ENCODE data around the gene GPALPP1.
"Not testable (repeated sequence)": the region's sequence is repeated elsewhere in the genome, so short reads cannot be mapped to it uniquely, and the experiment has no call there.

Gene GPALPP1

GRCh38 chr13:45007823-45008222, 18.5 kb downstream of the GPALPP1 start:
- DNase-seq: no peak

- no peak for DNase-seq
These were observed 21.9 kb downstream of the GPALPP1 start for GRCh38 chr13:45011198-45011597.

GRCh38 chr13:45015300-45015699, 26.0 kb downstream of the GPALPP1 start:
- DNase-seq: no peak

- no peak for DNase-seq
These were observed 27.6 kb downstream of the GPALPP1 start for GRCh38 chr13:45016792-45017425.

GRCh38 chr13:45019981-45020380, 30.6 kb downstream of the GPALPP1 start:
- not testable (repeated sequence) for DNase-seq

- DNase-seq: no peak
These were observed 31.9 kb downstream of the GPALPP1 start for GRCh38 chr13:45021250-45021649.

GRCh38 chr13:45024847-45025246, 35.5 kb downstream of the GPALPP1 start:
- no peak for DNase-seq

- no peak for DNase-seq
These were observed 45.0 kb downstream of the GPALPP1 start for GRCh38 chr13:45034342-45034741.

GRCh38 chr13:45036206-45036605, 46.9 kb downstream of the GPALPP1 start:
- no peak for DNase-seq

GRCh38 chr13:45040173-45040572, 50.8 kb downstream of the GPALPP1 start:
- no peak for DNase-seq

GRCh38 chr13:45040622-45041021, 51.3 kb downstream of the GPALPP1 start:
- no peak for DNase-seq

GRCh38 chr13:45042539-45042938, 53.2 kb downstream of the GPALPP1 start:
- no peak for DNase-seq

- no peak for DNase-seq
These were observed 57.1 kb downstream of the GPALPP1 start for GRCh38 chr13:45046445-45046844.

- peak; percentile 22 for DNase-seq
These were observed 58.3 kb downstream of the GPALPP1 start for GRCh38 chr13:45047394-45048310.

GRCh38 chr13:45048890-45049407, 59.6 kb downstream of the GPALPP1 start:
- DNase-seq: no peak

GRCh38 chr13:45049478-45049877, 60.1 kb downstream of the GPALPP1 start:
- no peak for DNase-seq

- no peak for DNase-seq
These were observed 62.0 kb downstream of the GPALPP1 start for GRCh38 chr13:45051315-45051714.

- no peak for DNase-seq
These were observed 66.0 kb downstream of the GPALPP1 start for GRCh38 chr13:45055198-45055901.

- DNase-seq: no peak
These were observed 66.7 kb downstream of the GPALPP1 start for GRCh38 chr13:45055902-45056648.

GRCh38 chr13:45060062-45060461, 70.7 kb downstream of the GPALPP1 start:
- DNase-seq: no peak

GRCh38 chr13:45063261-45063860, 74.0 kb downstream of the GPALPP1 start:
- DNase-seq: no peak

GRCh38 chr13:45063889-45064288, 74.6 kb downstream of the GPALPP1 start:
- DNase-seq: not testable (repeated sequence)

Measured in NCI-H510A treated with DMSO at 0.1 percent for 48 hours (cell line).